Effector memory CD4-positive, alpha-beta T cell (primary cell): ENCODE results near the gene LEKR1.
"Not testable (repeated sequence)": the region's sequence is repeated elsewhere in the genome, so short reads cannot be mapped to it uniquely, and the experiment has no call there.

Experiments
- DNase-seq, 3 donors: peaks; one replicate each; pipeline ENCODE4 v3.0.0-alpha.2; 2020
- H3K27ac ChIP-seq: 2 replicates; pipeline ENCODE4 v1.7.0; 2013; ENCODE audit warnings: mild to moderate bottlenecking, low read length, moderate library complexity; ENCODE audit not compliant: insufficient read depth, poor library complexity, severe bottlenecking
- H3K27me3 ChIP-seq: replicated peaks from 2 replicates; pipeline ENCODE4 v1.7.0; 2013; ENCODE audit warnings: mild to moderate bottlenecking, low read length; ENCODE audit not compliant: insufficient read depth, control insufficient read depth, poor library complexity, severe bottlenecking
- H3K36me3 ChIP-seq: 2 replicates; pipeline ENCODE4 v1.7.0; 2013; ENCODE audit warnings: mild to moderate bottlenecking, low read length, moderate library complexity; ENCODE audit not compliant: control insufficient read depth, insufficient read depth
- H3K4me1 ChIP-seq: 2 replicates; pipeline ENCODE4 v1.7.0; 2013; ENCODE audit warnings: low read length, mild to moderate bottlenecking; ENCODE audit not compliant: control insufficient read depth, insufficient read depth, poor library complexity, severe bottlenecking
- H3K4me3 ChIP-seq: 2 replicates; pipeline ENCODE4 v1.7.0; 2013; ENCODE audit warnings: low read length, low read depth, mild to moderate bottlenecking; ENCODE audit not compliant: insufficient read depth, poor library complexity, severe bottlenecking
- H3K9me3 ChIP-seq: 2 replicates; pipeline ENCODE4 v1.7.0; 2013; ENCODE audit warnings: mild to moderate bottlenecking, low read length, moderate library complexity; ENCODE audit not compliant: control insufficient read depth

The LEKR1 gene

GRCh38 chr3:156860873-156861272 lies 34.7 kb downstream of the LEKR1 start:
- DNase-seq, result no peak

GRCh38 chr3:156862338-156862737 lies 36.2 kb downstream of the LEKR1 start:
- DNase-seq, result no peak

More at GRCh38 chr3:156860873-156861272, 34.7 kb downstream of the LEKR1 start:
- H3K4me3 ChIP-seq, result no peak overlapping the region
- H3K4me1 ChIP-seq, result no peaks in the 10 kb centered on the region
- H3K27ac ChIP-seq, result no peak overlapping the region
- no peaks in the 10 kb centered on the region for H3K27me3 ChIP-seq
- no peaks in the 10 kb centered on the region for H3K36me3 ChIP-seq
- H3K9me3 ChIP-seq, result no peaks in the 10 kb centered on the region

GRCh38 chr3:156865732-156866131 lies 39.6 kb downstream of the LEKR1 start:
- no peaks in the 10 kb centered on the region for H3K4me1 ChIP-seq
- H3K4me3 ChIP-seq, result no peak overlapping the region
- H3K27ac ChIP-seq, result no peak overlapping the region
- DNase-seq, result no peak
- no peaks in the 10 kb centered on the region for H3K9me3 ChIP-seq
- no peaks in the 10 kb centered on the region for H3K27me3 ChIP-seq
- H3K36me3 ChIP-seq, result no peaks in the 10 kb centered on the region

More at GRCh38 chr3:156862338-156862737, 36.2 kb downstream of the LEKR1 start:
- H3K27ac ChIP-seq, result no peak overlapping the region
- H3K4me3 ChIP-seq, result no peak overlapping the region
- H3K27me3 ChIP-seq, result no peaks in the 10 kb centered on the region
- H3K36me3 ChIP-seq, result no peaks in the 10 kb centered on the region
- H3K4me1 ChIP-seq, result no peaks in the 10 kb centered on the region
- no peaks in the 10 kb centered on the region for H3K9me3 ChIP-seq

- no peak for DNase-seq
- no peaks in the 10 kb centered on the region for H3K4me1 ChIP-seq
- no peaks in the 10 kb centered on the region for H3K9me3 ChIP-seq
- H3K36me3 ChIP-seq, result no peaks in the 10 kb centered on the region
- no peak overlapping the region for H3K4me3 ChIP-seq
- no peaks in the 10 kb centered on the region for H3K27me3 ChIP-seq
- no peak overlapping the region for H3K27ac ChIP-seq
These were observed 41.0 kb downstream of the LEKR1 start for GRCh38 chr3:156867174-156867573.

- Histone ChIP-seq H3K36me3 (no peaks in the 10 kb centered on the region), H3K9me3 (no peaks in the 10 kb centered on the region), H3K27me3 (no peaks in the 10 kb centered on the region), H3K27ac (no peak overlapping the region), H3K4me1 (no peaks in the 10 kb centered on the region), H3K4me3 (no peak overlapping the region)
- DNase-seq, result no peak
These were observed 41.8 kb downstream of the LEKR1 start for GRCh38 chr3:156867920-156868319.

- H3K9me3 ChIP-seq, result no peaks in the 10 kb centered on the region
- H3K27ac ChIP-seq, result no peak overlapping the region
- H3K4me3 ChIP-seq, result no peak overlapping the region
- no peak for DNase-seq
- no peaks in the 10 kb centered on the region for H3K36me3 ChIP-seq
- H3K27me3 ChIP-seq, result no peaks in the 10 kb centered on the region
- no peaks in the 10 kb centered on the region for H3K4me1 ChIP-seq
These were observed 47.8 kb downstream of the LEKR1 start for GRCh38 chr3:156873906-156874305.

GRCh38 chr3:156879491-156879890 lies 53.3 kb downstream of the LEKR1 start:
- not testable (repeated sequence) for H3K4me3 ChIP-seq, H3K27me3 ChIP-seq, H3K27ac ChIP-seq, DNase-seq, H3K9me3 ChIP-seq, H3K4me1 ChIP-seq, H3K36me3 ChIP-seq

GRCh38 chr3:156885761-156886160 lies 59.6 kb downstream of the LEKR1 start:
- H3K36me3 ChIP-seq, result no peaks in the 10 kb centered on the region
- no peak overlapping the region for H3K4me3 ChIP-seq

GRCh38 chr3:156888176-156888575 lies 62.0 kb downstream of the LEKR1 start:
- H3K27me3 ChIP-seq, result no peaks in the 10 kb centered on the region
- no peak for DNase-seq
- H3K4me3 ChIP-seq, result no peak overlapping the region
- no peaks in the 10 kb centered on the region for H3K4me1 ChIP-seq
- H3K36me3 ChIP-seq, result no peaks in the 10 kb centered on the region
- H3K27ac ChIP-seq, result no peak overlapping the region
- no peaks in the 10 kb centered on the region for H3K9me3 ChIP-seq

More at GRCh38 chr3:156885761-156886160, 59.6 kb downstream of the LEKR1 start:
- Histone ChIP-seq H3K27me3 (no peaks in the 10 kb centered on the region), H3K4me1 (no peaks in the 10 kb centered on the region), H3K9me3 (no peaks in the 10 kb centered on the region), H3K27ac (no peak overlapping the region)
- no peak for DNase-seq

GRCh38 chr3:156888576-156888975 lies 62.4 kb downstream of the LEKR1 start:
- Histone ChIP-seq H3K4me1 (no peaks in the 10 kb centered on the region), H3K27ac (no peak overlapping the region), H3K4me3 (no peak overlapping the region), H3K27me3 (no peaks in the 10 kb centered on the region), H3K36me3 (no peaks in the 10 kb centered on the region), H3K9me3 (no peaks in the 10 kb centered on the region)
- DNase-seq, result no peak

- no peak for DNase-seq
- Histone ChIP-seq H3K9me3 (no peaks in the 10 kb centered on the region), H3K4me1 (no peaks in the 10 kb centered on the region), H3K27me3 (no peaks in the 10 kb centered on the region), H3K4me3 (no peak overlapping the region), H3K36me3 (no peaks in the 10 kb centered on the region), H3K27ac (no peak overlapping the region)
These were observed 66.5 kb downstream of the LEKR1 start for GRCh38 chr3:156892701-156893100.
